ENCODE data around the gene BLZF1. TPM values are rescaled to one million over a fixed set of nuclear protein-coding genes. Genes with fewer than 3 reads are reported as not detected.
"Not testable (repeated sequence)": the region's sequence is repeated elsewhere in the genome, so short reads cannot be mapped to it uniquely, and the experiment has no call there.

The BLZF1 gene
- total RNA-seq, 1 donor from 2014 or later, result 27.2 TPM

- Histone ChIP-seq H3K36me3 (peaks cover 92% of the 10 kb centered on the region), H3K27ac (no peak overlapping the region), H3K4me1 (no peaks in the 10 kb centered on the region), H3K27me3 (ENCODE audit: low read depth) (no peaks in the 10 kb centered on the region), H3K4me3 (no peak overlapping the region), H3K9me3 (no peaks in the 10 kb centered on the region)
- DNase-seq (no peak), ATAC-seq (no peak)
- intact Hi-C loops (cut with DNase I), result no loop called here
- TF ChIP-seq, protein P1, sequence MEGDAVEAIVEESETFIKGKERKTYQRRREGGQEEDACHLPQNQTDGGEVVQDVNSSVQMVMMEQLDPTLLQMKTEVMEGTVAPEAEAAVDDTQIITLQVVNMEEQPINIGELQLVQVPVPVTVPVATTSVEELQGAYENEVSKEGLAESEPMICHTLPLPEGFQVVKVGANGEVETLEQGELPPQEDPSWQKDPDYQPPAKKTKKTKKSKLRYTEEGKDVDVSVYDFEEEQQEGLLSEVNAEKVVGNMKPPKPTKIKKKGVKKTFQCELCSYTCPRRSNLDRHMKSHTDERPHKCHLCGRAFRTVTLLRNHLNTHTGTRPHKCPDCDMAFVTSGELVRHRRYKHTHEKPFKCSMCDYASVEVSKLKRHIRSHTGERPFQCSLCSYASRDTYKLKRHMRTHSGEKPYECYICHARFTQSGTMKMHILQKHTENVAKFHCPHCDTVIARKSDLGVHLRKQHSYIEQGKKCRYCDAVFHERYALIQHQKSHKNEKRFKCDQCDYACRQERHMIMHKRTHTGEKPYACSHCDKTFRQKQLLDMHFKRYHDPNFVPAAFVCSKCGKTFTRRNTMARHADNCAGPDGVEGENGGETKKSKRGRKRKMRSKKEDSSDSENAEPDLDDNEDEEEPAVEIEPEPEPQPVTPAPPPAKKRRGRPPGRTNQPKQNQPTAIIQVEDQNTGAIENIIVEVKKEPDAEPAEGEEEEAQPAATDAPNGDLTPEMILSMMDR (IDR thresholded peaks at IDR 0.05), result no peak
These were observed 19.4 kb downstream of the BLZF1 start for GRCh38 chr1:169387399-169387798.

DNA sequence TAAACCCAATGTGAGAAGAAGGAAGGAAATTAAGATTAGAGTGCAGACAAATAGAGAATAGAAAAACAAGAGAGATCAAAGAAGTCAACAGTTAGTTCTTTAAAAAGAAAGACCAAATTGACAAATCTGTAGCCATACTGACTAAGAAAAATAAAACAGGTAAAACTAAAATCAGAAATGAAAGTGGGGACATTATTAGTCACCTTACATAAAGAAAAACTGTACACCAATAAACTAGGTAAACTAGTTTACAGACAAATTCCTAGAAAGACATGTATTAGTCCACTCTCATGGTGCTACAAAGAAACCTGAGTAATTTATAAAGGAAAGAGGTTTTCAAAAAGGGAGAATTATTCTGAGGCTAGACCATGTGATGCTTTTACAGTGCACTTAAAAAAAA, 22.3 kb downstream of the BLZF1 start:
- Histone ChIP-seq H3K27ac (no peak overlapping the region), H3K4me1 (no peaks in the 10 kb centered on the region), H3K9me3 (no peaks in the 10 kb centered on the region), H3K4me3 (no peak overlapping the region), H3K27me3 (ENCODE audit: low read depth) (no peaks in the 10 kb centered on the region), H3K36me3 (peaks cover 88% of the 10 kb centered on the region)
- TF ChIP-seq, protein P1 (IDR thresholded peaks at IDR 0.05), result no peak
- intact Hi-C loops (cut with DNase I), result no loop called here
- DNase-seq, result no peak
- ATAC-seq, result no peak

GRCh38 chr1:169392406-169392805, 24.4 kb downstream of the BLZF1 start:
- Histone ChIP-seq H3K9me3 (no peaks in the 10 kb centered on the region), H3K27me3 (ENCODE audit: low read depth) (no peaks in the 10 kb centered on the region), H3K4me3 (no peak overlapping the region), H3K4me1 (no peaks in the 10 kb centered on the region), H3K27ac (no peak overlapping the region), H3K36me3 (peaks cover 78% of the 10 kb centered on the region)
- ATAC-seq (no peak), DNase-seq (no peak)
- intact Hi-C loops (cut with DNase I), result no loop called here
- TF ChIP-seq, protein P1 (IDR thresholded peaks at IDR 0.05), result no peak

GRCh38 chr1:169395955-169396354, 28.0 kb downstream of the BLZF1 start:
- H3K9me3 ChIP-seq, result no peaks in the 10 kb centered on the region
- no peak for DNase-seq
- TF ChIP-seq, protein P1 (IDR thresholded peaks at IDR 0.05), result no peak
- no peaks in the 10 kb centered on the region for H3K4me1 ChIP-seq
- H3K36me3 ChIP-seq, result peaks cover 42% of the 10 kb centered on the region
- H3K27ac ChIP-seq, result no peak overlapping the region
- H3K4me3 ChIP-seq, result no peak overlapping the region
- no peaks in the 10 kb centered on the region for H3K27me3 ChIP-seq (ENCODE audit: low read depth)
- ATAC-seq, result no peak
- intact Hi-C loops (cut with DNase I), result no loop called here

GRCh38 chr1:169402578-169402977, 34.6 kb downstream of the BLZF1 start:
- intact Hi-C loops (cut with DNase I); H3K36me3 ChIP-seq; ATAC-seq; H3K4me1 ChIP-seq; DNase-seq; H3K27ac ChIP-seq; H3K27me3 ChIP-seq (ENCODE audit: low read depth); H3K4me3 ChIP-seq: not testable (repeated sequence)
- H3K9me3 ChIP-seq, result peaks cover 24% of the 10 kb centered on the region

DNA sequence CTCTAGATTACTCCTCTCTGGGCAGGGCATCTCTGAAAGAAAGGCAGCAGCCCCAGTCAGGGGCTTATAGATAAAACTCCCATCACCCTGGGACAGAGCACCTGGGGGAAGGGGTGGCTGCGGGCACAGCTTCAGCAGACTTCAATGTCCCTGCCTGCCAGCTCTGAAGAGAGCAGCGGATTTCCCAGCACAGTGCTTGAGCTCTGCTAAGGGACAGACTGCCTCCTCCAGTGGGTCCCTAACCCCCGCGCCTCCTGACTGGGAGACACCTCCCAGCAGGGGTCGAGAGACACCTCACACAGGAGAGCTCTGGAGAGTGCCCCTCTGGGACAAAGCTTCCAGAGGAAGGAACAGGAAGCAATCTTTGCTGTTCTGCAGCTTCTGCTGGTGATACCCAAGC, 40.3 kb downstream of the BLZF1 start:
- intact Hi-C loops (cut with DNase I); H3K4me3 ChIP-seq; H3K27me3 ChIP-seq (ENCODE audit: low read depth); ATAC-seq; H3K36me3 ChIP-seq; H3K27ac ChIP-seq; DNase-seq; H3K4me1 ChIP-seq: not testable (repeated sequence)
- peaks cover 52% of the 10 kb centered on the region for H3K9me3 ChIP-seq

- TF ChIP-seq, protein P1 (IDR thresholded peaks at IDR 0.05), result no peak
- H3K9me3 ChIP-seq, result peaks cover 10% of the 10 kb centered on the region
- no peak overlapping the region for H3K27ac ChIP-seq
- H3K4me1 ChIP-seq, result no peaks in the 10 kb centered on the region
- intact Hi-C loops (cut with DNase I), result no loop called here
- ATAC-seq, result no peak
- H3K36me3 ChIP-seq, result no peaks in the 10 kb centered on the region
- H3K4me3 ChIP-seq, result no peak overlapping the region
- no peaks in the 10 kb centered on the region for H3K27me3 ChIP-seq (ENCODE audit: low read depth)
- no peak for DNase-seq
These were observed 47.0 kb downstream of the BLZF1 start for GRCh38 chr1:169414952-169415351.

Measured in lower lobe of right lung (tissue), 2 donors.